Measurements from ENCODE around the gene PACRG.

PACRG gene

GRCh38 chr6:162777091-162777490 is 49.3 kb downstream of the PACRG start:
- Histone ChIP-seq H2BK5ac (ENCODE audit: low read depth, low read length, poor library complexity) (no peak overlapping the region), H3K4me1 (ENCODE audit: control insufficient read depth in 1 of 2, insufficient read depth in 2 of 2, low read length in 2 of 2) (no peaks in the 10 kb centered on the region), H4K12ac (ENCODE audit: low read depth, low read length) (no peak overlapping the region), H3K18ac (ENCODE audit: low read length) (no peak overlapping the region), H3K4ac (ENCODE audit: low read depth, low read length) (no peak overlapping the region), H3K23ac (ENCODE audit: low read length) (no peak overlapping the region), H3K4me3 (ENCODE audit: low read depth, low read length) (no peak overlapping the region), H3K79me1 (ENCODE audit: low read length) (no peaks in the 10 kb centered on the region), H3K9ac (ENCODE audit: low read length) (no peak overlapping the region), H3K27me3 (ENCODE audit: insufficient read depth, low read length) (no peaks in the 10 kb centered on the region), H3K36me3 (ENCODE audit: control insufficient read depth in 1 of 2, insufficient read depth in 2 of 2, low read length in 2 of 2) (no peaks in the 10 kb centered on the region), H2AFZ (ENCODE audit: insufficient read depth, low read length, poor library complexity) (no peak overlapping the region), H3K4me2 (ENCODE audit: low read length) (no peak overlapping the region), H3K14ac (ENCODE audit: low read length) (no peak overlapping the region), H4K8ac (ENCODE audit: low read depth, low read length) (no peak overlapping the region), H2BK120ac (ENCODE audit: insufficient read depth, low read length, poor library complexity) (no peak overlapping the region), H2BK12ac (ENCODE audit: low read length) (no peak overlapping the region), H3K9me3 (ENCODE audit: insufficient read depth, low read depth, low read length) (no peaks in the 10 kb centered on the region), H4K91ac (ENCODE audit: low read depth, low read length) (no peak overlapping the region), H3K27ac (ENCODE audit: low read depth, low read length) (no peak overlapping the region), H2AK5ac (ENCODE audit: low read length) (no peak overlapping the region), H3K79me2 (ENCODE audit: control insufficient read depth, insufficient read depth, low read length, poor library complexity) (no peaks in the 10 kb centered on the region)
- WGBS (ENCODE audit: extremely low coverage, insufficient coverage, insufficient read length): no CpG with 5 or more reads among the region's 7 CpGs
- no peak for DNase-seq

GRCh38 chr6:162778603-162779002 is 50.8 kb downstream of the PACRG start:
- Histone ChIP-seq H3K79me1 (ENCODE audit: low read length) (no peaks in the 10 kb centered on the region), H4K8ac (ENCODE audit: low read depth, low read length) (no peak overlapping the region), H3K4ac (ENCODE audit: low read depth, low read length) (no peak overlapping the region), H3K4me2 (ENCODE audit: low read length) (no peak overlapping the region), H2BK5ac (ENCODE audit: low read depth, low read length, poor library complexity) (no peak overlapping the region), H3K79me2 (ENCODE audit: control insufficient read depth, insufficient read depth, low read length, poor library complexity) (no peaks in the 10 kb centered on the region), H2BK120ac (ENCODE audit: insufficient read depth, low read length, poor library complexity) (no peak overlapping the region), H3K4me3 (ENCODE audit: low read depth, low read length) (no peak overlapping the region), H2AK5ac (ENCODE audit: low read length) (no peak overlapping the region), H3K9me3 (ENCODE audit: insufficient read depth, low read depth, low read length) (no peaks in the 10 kb centered on the region), H4K12ac (ENCODE audit: low read depth, low read length) (no peak overlapping the region), H2AFZ (ENCODE audit: insufficient read depth, low read length, poor library complexity) (no peak overlapping the region), H3K18ac (ENCODE audit: low read length) (no peak overlapping the region), H3K27ac (ENCODE audit: low read depth, low read length) (no peak overlapping the region), H3K14ac (ENCODE audit: low read length) (no peak overlapping the region), H3K4me1 (ENCODE audit: control insufficient read depth in 1 of 2, insufficient read depth in 2 of 2, low read length in 2 of 2) (no peaks in the 10 kb centered on the region), H3K9ac (ENCODE audit: low read length) (no peak overlapping the region), H3K27me3 (ENCODE audit: insufficient read depth, low read length) (no peaks in the 10 kb centered on the region), H4K91ac (ENCODE audit: low read depth, low read length) (no peak overlapping the region), H2BK12ac (ENCODE audit: low read length) (no peak overlapping the region), H3K23ac (ENCODE audit: low read length) (no peak overlapping the region), H3K36me3 (ENCODE audit: control insufficient read depth in 1 of 2, insufficient read depth in 2 of 2, low read length in 2 of 2) (no peaks in the 10 kb centered on the region)
- DNase-seq: no peak
- no CpG with 5 or more reads among the region's 8 CpGs for WGBS (ENCODE audit: extremely low coverage, insufficient coverage, insufficient read length)

GRCh38 chr6:162785632-162786242 is 58.0 kb downstream of the PACRG start:
- no peak overlapping the region for H3K14ac ChIP-seq (ENCODE audit: low read length)
- no CpG with 5 or more reads among the region's 8 CpGs for WGBS (ENCODE audit: extremely low coverage, insufficient coverage, insufficient read length)
- no peak overlapping the region for H4K91ac ChIP-seq (ENCODE audit: low read depth, low read length)
- no peak overlapping the region for H4K12ac ChIP-seq (ENCODE audit: low read depth, low read length)
- H3K4me3 ChIP-seq (ENCODE audit: low read depth, low read length): peak overlapping the region; percentile 28
- H2AK5ac ChIP-seq (ENCODE audit: low read length): no peak overlapping the region
- H3K9me3 ChIP-seq (ENCODE audit: insufficient read depth, low read depth, low read length): no peaks in the 10 kb centered on the region
- H3K9ac ChIP-seq (ENCODE audit: low read length): no peak overlapping the region
- no peak overlapping the region for H3K4me2 ChIP-seq (ENCODE audit: low read length)
- no peaks in the 10 kb centered on the region for H3K79me2 ChIP-seq (ENCODE audit: control insufficient read depth, insufficient read depth, low read length, poor library complexity)
- H2AFZ ChIP-seq (ENCODE audit: insufficient read depth, low read length, poor library complexity): no peak overlapping the region
- no peak overlapping the region for H2BK120ac ChIP-seq (ENCODE audit: insufficient read depth, low read length, poor library complexity)
- H3K4me1 ChIP-seq (ENCODE audit: control insufficient read depth in 1 of 2, insufficient read depth in 2 of 2, low read length in 2 of 2): peaks cover 0 to 2% of the 10 kb centered on the region in 2 experiments
- H4K8ac ChIP-seq (ENCODE audit: low read depth, low read length): no peak overlapping the region
- no peak overlapping the region for H2BK5ac ChIP-seq (ENCODE audit: low read depth, low read length, poor library complexity)
- no peak overlapping the region for H3K18ac ChIP-seq (ENCODE audit: low read length)
- H3K27me3 ChIP-seq (ENCODE audit: insufficient read depth, low read length): no peaks in the 10 kb centered on the region
- H3K79me1 ChIP-seq (ENCODE audit: low read length): no peaks in the 10 kb centered on the region
- H3K36me3 ChIP-seq (ENCODE audit: control insufficient read depth in 1 of 2, insufficient read depth in 2 of 2, low read length in 2 of 2): no peaks in the 10 kb centered on the region
- H3K27ac ChIP-seq (ENCODE audit: low read depth, low read length): no peak overlapping the region
- H2BK12ac ChIP-seq (ENCODE audit: low read length): no peak overlapping the region
- H3K4ac ChIP-seq (ENCODE audit: low read depth, low read length): no peak overlapping the region
- H3K23ac ChIP-seq (ENCODE audit: low read length): no peak overlapping the region
- DNase-seq: no peak

GRCh38 chr6:162798546-162799266 is 70.9 kb downstream of the PACRG start:
- Histone ChIP-seq H3K14ac (ENCODE audit: low read length) (no peak overlapping the region), H4K8ac (ENCODE audit: low read depth, low read length) (no peak overlapping the region), H2AFZ (ENCODE audit: insufficient read depth, low read length, poor library complexity) (no peak overlapping the region), H3K23ac (ENCODE audit: low read length) (no peak overlapping the region), H3K27me3 (ENCODE audit: insufficient read depth, low read length) (no peaks in the 10 kb centered on the region), H3K4me3 (ENCODE audit: low read depth, low read length) (no peak overlapping the region), H2BK5ac (ENCODE audit: low read depth, low read length, poor library complexity) (no peak overlapping the region), H3K4me2 (ENCODE audit: low read length) (no peak overlapping the region), H4K91ac (ENCODE audit: low read depth, low read length) (no peak overlapping the region), H3K79me2 (ENCODE audit: control insufficient read depth, insufficient read depth, low read length, poor library complexity) (no peaks in the 10 kb centered on the region), H3K18ac (ENCODE audit: low read length) (no peak overlapping the region), H3K9me3 (ENCODE audit: insufficient read depth, low read depth, low read length) (no peaks in the 10 kb centered on the region), H4K12ac (ENCODE audit: low read depth, low read length) (no peak overlapping the region), H3K4ac (ENCODE audit: low read depth, low read length) (no peak overlapping the region), H3K36me3 (ENCODE audit: control insufficient read depth in 1 of 2, insufficient read depth in 2 of 2, low read length in 2 of 2) (no peaks in the 10 kb centered on the region), H3K27ac (ENCODE audit: low read depth, low read length) (no peak overlapping the region), H3K79me1 (ENCODE audit: low read length) (no peaks in the 10 kb centered on the region), H3K9ac (ENCODE audit: low read length) (no peak overlapping the region), H2BK12ac (ENCODE audit: low read length) (no peak overlapping the region), H3K4me1 (ENCODE audit: control insufficient read depth in 1 of 2, insufficient read depth in 2 of 2, low read length in 2 of 2) (no peaks in the 10 kb centered on the region), H2BK120ac (ENCODE audit: insufficient read depth, low read length, poor library complexity) (no peak overlapping the region), H2AK5ac (ENCODE audit: low read length) (no peak overlapping the region)
- no peak for DNase-seq
- no CpG with 5 or more reads among the region's 4 CpGs for WGBS (ENCODE audit: extremely low coverage, insufficient coverage, insufficient read length)
